ENCODE results near the gene ZC3H18. TPM values are rescaled to one million over a fixed set of nuclear protein-coding genes. Genes with fewer than 3 reads are reported as not detected.
A peak's percentile ranks its signal among the peaks of the same experiment; 100 is the strongest.

ZC3H18 gene
- total and polyA plus RNA-seq, 2 experiments from 2014 or later = 30.0 to 40.7 TPM

- no peak overlapping the region; the same call in 2 of the 3 replicates for H3K4me3 Mint-ChIP-seq
- H4K20me1 ChIP-seq (replicated peaks; ENCODE audit: insufficient read depth) = peaks cover 43% of the 10 kb centered on the region
Measured at GRCh38 chr16:88614818-88615580, 44.8 kb downstream of the ZC3H18 start.

GRCh38 chr16:88616320-88616719 is 46.1 kb downstream of the ZC3H18 start:
- H3K4me1 ChIP-seq (ENCODE audit: insufficient read depth) = no peaks in the 10 kb centered on the region; the same call in 1 of the 2 replicates
- peaks cover 49% of the 10 kb centered on the region for H3K79me2 ChIP-seq (replicated peaks; ENCODE audit: insufficient read depth)
- Mint-ChIP-seq H3K9me3 (no peaks in the 10 kb centered on the region), H3K4me1 (peaks cover 36% of the 10 kb centered on the region), H3K27me3 (ENCODE audit: insufficient read depth, low read depth, poor library complexity) (peaks cover 4% of the 10 kb centered on the region), H3K36me3 (ENCODE audit: low read depth) (peaks cover 33% of the 10 kb centered on the region), H3K4me3 (no peak overlapping the region), H3K27ac (0 out of 2 replicates have a peak overlapping the region, but pooled peaks have one; percentile 32)
- H3K4me2 ChIP-seq = no peak overlapping the region
- H4K20me1 ChIP-seq (replicated peaks; ENCODE audit: insufficient read depth) = peaks cover 37% of the 10 kb centered on the region
- peaks cover 5% of the 10 kb centered on the region for H3K36me3 ChIP-seq (ENCODE audit: insufficient read depth)
- no peaks in the 10 kb centered on the region for H3K9me2 ChIP-seq (ENCODE audit: insufficient read depth)
- no peak overlapping the region for H3K27ac ChIP-seq (ENCODE audit: low read depth)
- DNase-seq (ENCODE audit: low spot score) = no peak
- peaks cover 8% of the 10 kb centered on the region; the same call in 1 of the 2 replicates for H3F3A ChIP-seq (replicated peaks; ENCODE audit: low read depth)
- H3K4me3 ChIP-seq = no peak overlapping the region
- H2AFZ ChIP-seq = no peak overlapping the region
- H3K27me3 ChIP-seq (ENCODE audit: insufficient read depth) = no peaks in the 10 kb centered on the region
- no peak for ATAC-seq
- TF ChIP-seq JUNB (IDR thresholded peaks at IDR 0.05; ENCODE audit: unreplicated experiment) = no peak
- no peak for TF ChIP-seq ZNF114 (CRISPR knock-in tag; IDR thresholded peaks at IDR 0.05)
- no peak for TF ChIP-seq ZNF462 (CRISPR knock-in tag; IDR thresholded peaks at IDR 0.05)
- no peak for TF ChIP-seq CREB1 (CRISPR knock-in tag; IDR thresholded peaks at IDR 0.05; ENCODE audit: low read depth)
- no peak for TF ChIP-seq EZH2 (IDR thresholded peaks at IDR 0.05; ENCODE audit: low read depth, unreplicated experiment)
- no peak for TF ChIP-seq NANOG (IDR thresholded peaks at IDR 0.05; ENCODE audit: borderline replicate concordance)
- no peak for TF ChIP-seq EZH2phosphoT487 (IDR thresholded peaks at IDR 0.05; ENCODE audit: unreplicated experiment)

More at GRCh38 chr16:88614818-88615580, 44.8 kb downstream of the ZC3H18 start:
- H3K4me3 ChIP-seq = no peak overlapping the region
- no peaks in the 10 kb centered on the region for H3K27me3 ChIP-seq (ENCODE audit: insufficient read depth)
- peaks cover 5% of the 10 kb centered on the region for H3K36me3 ChIP-seq (ENCODE audit: insufficient read depth)
- Mint-ChIP-seq H3K9me3 (no peaks in the 10 kb centered on the region), H3K4me1 (peaks cover 47% of the 10 kb centered on the region), H3K36me3 (ENCODE audit: low read depth) (peaks cover 42% of the 10 kb centered on the region), H3K27ac (peak overlapping the region; percentile 78), H3K27me3 (ENCODE audit: insufficient read depth, low read depth, poor library complexity) (peaks cover 5% of the 10 kb centered on the region)
- peaks cover 19% of the 10 kb centered on the region for H3F3A ChIP-seq (replicated peaks; ENCODE audit: low read depth)
- H3K79me2 ChIP-seq (replicated peaks; ENCODE audit: insufficient read depth) = peaks cover 44% of the 10 kb centered on the region
- TF ChIP-seq STAT1 (IDR thresholded peaks at IDR 0.05; ENCODE audit: unreplicated experiment) (no peak), EZH2phosphoT487 (IDR thresholded peaks at IDR 0.05; ENCODE audit: unreplicated experiment) (no peak), NANOG (IDR thresholded peaks at IDR 0.05; ENCODE audit: borderline replicate concordance) (no peak), CTCF (conservative IDR thresholded peaks at IDR 0.05; ENCODE audit: low read depth in 2 of 2) (no peak), ZNF114 (CRISPR knock-in tag; IDR thresholded peaks at IDR 0.05) (no peak), EZH2 (IDR thresholded peaks at IDR 0.05; ENCODE audit: low read depth, unreplicated experiment) (no peak)
- peaks cover 9% of the 10 kb centered on the region; the same call in 1 of the 2 replicates for H3K4me1 ChIP-seq (ENCODE audit: insufficient read depth)
- DNase-seq (ENCODE audit: low spot score) (no peak), ATAC-seq (no peak)
- H3K4me2 ChIP-seq = no peak overlapping the region
- H2AFZ ChIP-seq = no peak overlapping the region
- H3K27ac ChIP-seq (ENCODE audit: low read depth) = no peak overlapping the region
- H3K9me2 ChIP-seq (ENCODE audit: insufficient read depth) = no peaks in the 10 kb centered on the region
